ENCODE data around the gene TAOK3. TPM values are rescaled to one million over a fixed set of nuclear protein-coding genes. Genes with fewer than 3 reads are reported as not detected.

The TAOK3 gene
- total and polyA plus RNA-seq, 2 donors (not counting 3 experiments of a cell fraction or from before 2014, with no cell fraction given) = 11.3 to 23.1 TPM

DNA sequence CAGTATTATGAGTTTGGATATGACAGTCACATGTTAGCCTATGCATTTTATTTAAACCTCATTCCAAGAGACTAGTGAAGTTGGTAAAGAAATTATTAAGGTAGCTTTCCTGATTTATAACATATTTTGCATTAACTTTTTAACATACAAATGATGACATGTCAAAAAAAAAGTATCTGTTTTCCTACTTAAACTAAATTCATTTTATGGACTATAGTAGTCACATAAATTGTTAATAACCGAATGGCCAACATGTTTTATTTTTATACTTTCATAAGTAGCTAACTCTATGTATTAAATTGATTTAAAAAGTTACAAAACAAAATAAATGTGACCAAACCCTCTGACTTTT is 14.7 kb downstream of the TAOK3 start:
- TF ChIP-seq EZH2 (IDR thresholded peaks at IDR 0.05; ENCODE audit: borderline replicate concordance, low read depth, low read length, severe bottlenecking) (no peak), POLR2A (IDR thresholded peaks at IDR 0.05; ENCODE audit: low read depth, low read length) (no peak), POLR2AphosphoS5 (IDR thresholded peaks at IDR 0.05; ENCODE audit: insufficient read depth, low read depth, low read length) (no peak), GATA2 (IDR thresholded peaks at IDR 0.05; ENCODE audit: insufficient read depth, insufficient read length, low read depth, low read length) (no peak), FOS (IDR thresholded peaks at IDR 0.05; ENCODE audit: borderline replicate concordance, insufficient read depth, low read length) (no peak), JUN (IDR thresholded peaks at IDR 0.05; ENCODE audit: borderline replicate concordance, insufficient read depth, insufficient read length, low read depth) (no peak), MYC (IDR thresholded peaks at IDR 0.05; ENCODE audit: low read depth, low read length) (no peak)
- TF ChIP-seq, protein P1, sequence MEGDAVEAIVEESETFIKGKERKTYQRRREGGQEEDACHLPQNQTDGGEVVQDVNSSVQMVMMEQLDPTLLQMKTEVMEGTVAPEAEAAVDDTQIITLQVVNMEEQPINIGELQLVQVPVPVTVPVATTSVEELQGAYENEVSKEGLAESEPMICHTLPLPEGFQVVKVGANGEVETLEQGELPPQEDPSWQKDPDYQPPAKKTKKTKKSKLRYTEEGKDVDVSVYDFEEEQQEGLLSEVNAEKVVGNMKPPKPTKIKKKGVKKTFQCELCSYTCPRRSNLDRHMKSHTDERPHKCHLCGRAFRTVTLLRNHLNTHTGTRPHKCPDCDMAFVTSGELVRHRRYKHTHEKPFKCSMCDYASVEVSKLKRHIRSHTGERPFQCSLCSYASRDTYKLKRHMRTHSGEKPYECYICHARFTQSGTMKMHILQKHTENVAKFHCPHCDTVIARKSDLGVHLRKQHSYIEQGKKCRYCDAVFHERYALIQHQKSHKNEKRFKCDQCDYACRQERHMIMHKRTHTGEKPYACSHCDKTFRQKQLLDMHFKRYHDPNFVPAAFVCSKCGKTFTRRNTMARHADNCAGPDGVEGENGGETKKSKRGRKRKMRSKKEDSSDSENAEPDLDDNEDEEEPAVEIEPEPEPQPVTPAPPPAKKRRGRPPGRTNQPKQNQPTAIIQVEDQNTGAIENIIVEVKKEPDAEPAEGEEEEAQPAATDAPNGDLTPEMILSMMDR (IDR thresholded peaks at IDR 0.05; ENCODE audit: extremely low read depth in 1 of 2, insufficient read depth in 1 of 2, low read depth in 1 of 2, low read length in 2 of 2) = no peak
- TF ChIP-seq, protein P2, sequence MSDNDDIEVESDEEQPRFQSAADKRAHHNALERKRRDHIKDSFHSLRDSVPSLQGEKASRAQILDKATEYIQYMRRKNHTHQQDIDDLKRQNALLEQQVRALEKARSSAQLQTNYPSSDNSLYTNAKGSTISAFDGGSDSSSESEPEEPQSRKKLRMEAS (IDR thresholded peaks at IDR 0.05; ENCODE audit: insufficient read depth, insufficient read length) = no peak
- FAIRE-seq (no peak), DNase-seq (ENCODE audit: low read depth, low spot score) (no peak)
- intact Hi-C loops (cut with micrococcal nuclease) = no loop called here
- peak overlapping the region in 2 of 3 experiments; percentile 29 to 72 for H3K4me3 ChIP-seq (replicated peaks in 1 of 3; ENCODE audit: insufficient read depth in 1 of 3, low read depth in 1 of 3, low read length in 3 of 3)
- peaks cover 48% of the 10 kb centered on the region for H3K4me1 ChIP-seq (ENCODE audit: control insufficient read depth, extremely low read depth, insufficient read depth, low read length)
- peak overlapping the region; percentile 67 for H3K9ac ChIP-seq (replicated peaks; ENCODE audit: extremely low read depth, insufficient read depth, low read length)
- H3K9me1 ChIP-seq (replicated peaks; ENCODE audit: control insufficient read depth, extremely low read depth, insufficient read depth, low read length) = no peaks in the 10 kb centered on the region
- H3K9me3 ChIP-seq (replicated peaks; ENCODE audit: control insufficient read depth, insufficient read depth, low read length) = no peaks in the 10 kb centered on the region
- no peaks in the 10 kb centered on the region for H3K36me3 ChIP-seq (ENCODE audit: control insufficient read depth in 2 of 2, extremely low read depth in 1 of 2, insufficient read depth in 2 of 2, low read length in 2 of 2)
- ChIA-PET CTCF (interaction anchor here (1.0 to 5.0 kb wide), 11 partner anchors 8 to 175 kb away, joined by 3 to 37 read pairs (median 6); partner anchors contain the start of gene SUDS3), POLR2A (interaction anchor here (0.6 to 1.7 kb wide), 3 partner anchors 10 to 1933 kb away, joined by 3 to 7 read pairs (median 4); partner anchors contain the start of genes RNU4-2 and TAOK3)
- BruUV-seq (replicated peaks) = no TSS peak
- H4K20me1 ChIP-seq (replicated peaks; ENCODE audit: control insufficient read depth, extremely low read depth, insufficient read depth, low read length) = no peaks in the 10 kb centered on the region
- dilution Hi-C loops (cut with MboI; ENCODE audit: extremely low pct_ligation_motif_present, low sequenced_read_pairs) = no loop called here
- peak overlapping the region; percentile 50 for H3K27ac ChIP-seq (ENCODE audit: insufficient read depth, low read depth, low read length)
- peak overlapping the region; percentile 83 for H3K4me2 ChIP-seq (ENCODE audit: insufficient read depth, low read length)
- H2AFZ ChIP-seq (ENCODE audit: low read depth, low read length) = no peak overlapping the region
- peaks cover 73% of the 10 kb centered on the region for H3K79me2 ChIP-seq (ENCODE audit: control insufficient read depth, insufficient read depth, low read length)
- no peaks in the 10 kb centered on the region for H3K27me3 ChIP-seq (ENCODE audit: control insufficient read depth in 2 of 2, insufficient read depth in 2 of 2, low read length in 2 of 2)

Measured in endothelial cell of umbilical vein (primary cell).